HG02885 (cell line): ENCODE results near the gene CSN2.

Source experiments
- ATAC-seq: cut with Tn5 transposase; IDR thresholded peaks from one replicate; pipeline ENCODE4 v1.9.1; 2021; ENCODE audit warnings: mild to moderate bottlenecking; ENCODE audit not compliant: unreplicated experiment, poor library complexity

The CSN2 gene

DNA sequence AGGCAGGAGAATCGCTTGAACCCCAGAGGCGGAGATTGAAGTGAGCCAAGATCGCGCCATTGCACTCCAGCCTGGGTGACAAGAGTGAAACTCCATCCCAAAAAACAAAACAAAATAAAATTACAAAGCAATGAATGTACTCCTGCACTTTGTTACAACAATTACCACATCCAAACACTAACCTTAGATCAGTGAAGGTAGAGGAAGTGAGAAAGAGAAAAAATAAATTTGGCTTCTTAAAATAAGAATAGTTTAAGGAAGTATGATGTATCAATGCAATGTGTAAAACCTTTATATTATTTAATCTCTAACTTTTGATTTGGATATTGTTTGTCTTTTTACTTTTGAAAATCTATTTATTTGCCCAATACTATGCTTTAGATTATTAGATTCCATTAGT lies 56.3 kb downstream of the CSN2 start:
- peak; percentile 44 for ATAC-seq

DNA sequence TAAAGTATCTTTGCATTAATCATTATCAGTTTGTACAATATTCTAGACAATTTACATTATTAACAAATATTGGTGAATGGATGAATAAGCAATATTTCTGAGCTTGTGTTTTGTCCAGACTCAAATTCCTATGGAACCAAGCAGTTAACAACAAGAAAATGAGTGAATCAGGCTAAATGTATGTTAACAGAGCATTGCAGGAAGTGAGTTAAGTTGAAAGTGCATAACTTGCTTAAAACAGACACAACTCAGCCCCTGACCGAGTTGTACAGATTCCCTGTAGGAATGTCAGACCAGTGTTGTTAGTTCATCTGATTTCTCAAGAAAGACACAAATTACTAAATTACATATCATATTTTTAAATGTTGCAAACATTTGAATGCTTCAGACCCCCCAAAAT lies 58.4 kb downstream of the CSN2 start:
- no peak for ATAC-seq
